AG08396 (cell line): ENCODE results near the gene MCF2L.

ENCODE experiments used
- DNase-seq: peaks from one replicate; pipeline ENCODE4 v3.0.0; 2012; ENCODE audit warnings: low spot score, mixed read lengths

MCF2L gene

GRCh38 chr13:112943309-112944125 lies 25.5 kb upstream of the MCF2L start:
- DNase-seq, result peak; percentile 55

- DNase-seq, result no peak
Measured at GRCh38 chr13:112947796-112948195, 21.2 kb upstream of the MCF2L start.

- no peak for DNase-seq
Measured at GRCh38 chr13:112951674-112952371, 17.2 kb upstream of the MCF2L start.

- no peak for DNase-seq
Measured at GRCh38 chr13:112952759-112953551, 16.1 kb upstream of the MCF2L start.

GRCh38 chr13:112953591-112954487 lies 15.2 kb upstream of the MCF2L start:
- DNase-seq, result no peak

- no peak for DNase-seq
Measured at GRCh38 chr13:112954488-112955270, 14.3 kb upstream of the MCF2L start.

GRCh38 chr13:112955271-112955937 lies 13.6 kb upstream of the MCF2L start:
- no peak for DNase-seq

GRCh38 chr13:112955956-112956355 lies 13.1 kb upstream of the MCF2L start:
- DNase-seq, result no peak

- DNase-seq, result no peak
Measured at GRCh38 chr13:112956571-112957294, 12.3 kb upstream of the MCF2L start.

GRCh38 chr13:112957295-112957677 lies 11.7 kb upstream of the MCF2L start:
- DNase-seq, result no peak

- DNase-seq, result no peak
Measured at GRCh38 chr13:112958127-112958989, 10.7 kb upstream of the MCF2L start.

- no peak for DNase-seq
Measured at GRCh38 chr13:112959206-112959605, 9.8 kb upstream of the MCF2L start.

GRCh38 chr13:112959701-112960542 lies 9.1 kb upstream of the MCF2L start:
- DNase-seq, result no peak

- no peak for DNase-seq
Measured at GRCh38 chr13:112960706-112961105, 8.3 kb upstream of the MCF2L start.

GRCh38 chr13:112961457-112962369 lies 7.3 kb upstream of the MCF2L start:
- no peak for DNase-seq

GRCh38 chr13:112962396-112962795 lies 6.6 kb upstream of the MCF2L start:
- no peak for DNase-seq
